NCI-H2227 (cell line): ENCODE data around the gene RAPGEF6.

Source experiments
- DNase-seq: peaks from one replicate; lab custom pipeline; 2025; ENCODE audit not compliant: unreplicated experiment; lab: John Stamatoyannopoulos, UW

Gene RAPGEF6

DNA sequence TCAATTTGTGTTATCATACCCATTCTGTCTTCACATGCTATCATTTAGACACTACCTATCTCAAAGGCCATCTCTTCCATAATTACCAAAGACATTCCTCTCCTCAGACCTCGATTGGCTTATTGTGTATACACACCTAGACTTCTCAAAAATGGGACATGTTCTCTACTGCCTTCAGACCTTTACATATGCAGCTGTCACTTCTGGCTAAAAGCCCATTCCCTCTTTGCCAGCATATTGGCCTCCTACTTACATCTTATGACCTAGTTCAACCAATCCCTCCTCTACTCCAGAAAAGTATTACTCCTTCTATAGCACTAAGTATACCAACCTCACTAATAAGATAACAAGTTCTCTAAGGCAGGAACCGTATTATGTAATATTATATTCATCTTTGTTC is 84.4 kb downstream of the RAPGEF6 start:
- DNase-seq = no peak

- no peak for DNase-seq
Observed at GRCh38 chr5:131548176-131548575, 86.9 kb downstream of the RAPGEF6 start.

- no peak for DNase-seq
Observed at GRCh38 chr5:131545845-131546244, 89.2 kb downstream of the RAPGEF6 start.

- DNase-seq = no peak
Observed at GRCh38 chr5:131542723-131543122, 92.3 kb downstream of the RAPGEF6 start.

- no peak for DNase-seq
Observed at GRCh38 chr5:131541762-131542161, 93.3 kb downstream of the RAPGEF6 start.

GRCh38 chr5:131541071-131541470 is 94.0 kb downstream of the RAPGEF6 start:
- no peak for DNase-seq

DNA sequence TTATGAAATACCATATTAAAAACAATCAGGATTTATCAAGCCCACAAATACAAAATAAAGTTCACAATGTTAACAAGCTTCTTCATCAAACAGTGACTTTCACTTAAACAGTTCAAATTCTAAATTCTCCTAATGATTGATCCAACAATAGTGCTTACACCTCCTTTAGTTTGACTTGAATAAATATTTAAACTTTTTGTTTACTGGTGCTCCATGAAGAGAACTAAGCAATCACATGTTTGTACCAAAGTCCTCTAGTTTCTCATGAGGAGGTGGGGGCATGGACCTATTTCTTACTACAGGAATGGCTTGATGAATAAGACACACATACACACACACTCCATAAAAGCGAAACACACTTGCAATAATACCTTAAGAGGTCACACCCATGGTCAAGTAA is 95.8 kb downstream of the RAPGEF6 start:
- no peak for DNase-seq

DNA sequence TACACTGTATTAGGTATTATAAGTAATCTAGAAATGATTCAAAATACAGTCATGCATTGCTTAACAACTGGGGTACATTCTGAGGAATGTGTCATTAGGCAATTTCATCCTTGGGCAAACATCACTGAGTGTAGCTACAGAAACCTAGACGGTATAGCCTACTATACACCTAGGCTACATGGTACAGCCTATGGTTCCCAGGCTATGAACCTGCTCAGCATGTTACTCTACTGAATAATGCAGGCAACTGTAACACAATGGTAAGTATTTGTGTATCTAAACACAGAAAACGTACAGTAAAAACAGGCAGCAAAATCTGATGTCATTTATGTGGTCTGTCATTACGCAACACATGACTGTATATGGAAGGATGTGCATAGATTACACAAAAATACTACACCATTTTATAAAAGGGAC is 96.8 kb downstream of the RAPGEF6 start:
- no peak for DNase-seq

DNA sequence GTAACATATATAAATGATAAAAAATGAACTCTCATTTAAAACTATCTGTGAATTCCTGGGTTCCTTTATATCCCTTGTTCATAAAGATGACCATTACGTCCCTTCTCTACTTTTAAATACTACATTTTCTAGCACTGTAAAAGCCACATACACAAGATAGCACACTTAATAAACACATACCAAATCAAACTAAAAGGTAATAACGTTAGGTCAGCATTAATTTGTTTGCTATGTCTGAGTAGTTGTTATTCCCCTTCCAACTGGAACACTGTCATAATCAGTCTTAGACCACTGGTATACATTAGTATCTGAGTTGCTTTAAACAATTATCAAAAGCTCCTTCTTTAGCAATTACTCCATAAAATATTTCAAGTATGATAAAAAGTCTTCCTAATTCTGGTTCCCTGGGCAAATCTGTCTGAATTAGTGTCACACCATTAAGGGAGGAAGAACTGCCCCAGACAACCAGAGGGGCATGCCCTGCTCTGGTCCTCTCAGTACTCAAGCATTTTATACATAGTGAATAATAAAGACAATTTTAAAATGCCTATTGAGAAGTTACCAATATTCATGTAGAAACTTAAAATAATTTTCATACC is 98.1 kb downstream of the RAPGEF6 start:
- DNase-seq = no peak

GRCh38 chr5:131536211-131536826 is 98.7 kb downstream of the RAPGEF6 start:
- no peak for DNase-seq

DNA sequence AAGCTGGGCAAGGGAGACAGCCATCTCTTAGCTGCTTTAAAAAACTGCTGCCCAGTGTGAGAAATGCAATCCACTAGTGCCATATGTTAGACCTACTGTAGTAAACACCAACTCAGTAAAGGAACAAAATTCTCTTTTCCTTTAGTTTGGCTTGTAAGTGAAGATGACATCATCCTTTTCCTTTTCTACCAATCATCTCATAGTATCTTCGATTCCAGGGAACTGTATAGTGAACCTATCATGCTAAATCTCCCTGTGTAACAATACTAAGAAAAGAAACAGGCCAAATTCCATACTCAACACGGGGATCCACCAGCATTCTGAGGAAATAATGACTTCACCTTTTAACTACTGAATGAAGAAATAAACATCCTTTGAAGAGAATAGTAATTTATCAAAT is 100.1 kb downstream of the RAPGEF6 start:
- no peak for DNase-seq

DNA sequence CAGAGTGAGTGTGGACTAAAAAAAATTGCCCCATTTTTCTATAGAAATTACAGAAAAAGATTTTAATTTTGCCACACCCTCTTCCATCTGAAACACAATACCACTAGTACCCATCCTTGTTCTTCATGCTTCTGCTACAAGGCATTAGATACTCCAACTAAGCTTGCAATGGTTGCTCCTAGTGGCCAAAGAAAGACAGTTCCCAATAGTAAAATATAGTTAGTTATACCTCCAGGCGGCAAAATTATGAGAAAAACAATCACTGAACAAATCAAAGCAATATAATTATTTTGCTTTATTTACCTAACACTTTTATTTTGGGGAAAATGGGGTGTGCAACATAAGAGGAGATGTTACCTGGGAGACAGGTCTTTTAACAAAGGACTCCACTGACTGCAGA is 101.2 kb downstream of the RAPGEF6 start:
- DNase-seq = no peak

GRCh38 chr5:131532031-131532640 is 102.9 kb downstream of the RAPGEF6 start:
- no peak for DNase-seq

DNA sequence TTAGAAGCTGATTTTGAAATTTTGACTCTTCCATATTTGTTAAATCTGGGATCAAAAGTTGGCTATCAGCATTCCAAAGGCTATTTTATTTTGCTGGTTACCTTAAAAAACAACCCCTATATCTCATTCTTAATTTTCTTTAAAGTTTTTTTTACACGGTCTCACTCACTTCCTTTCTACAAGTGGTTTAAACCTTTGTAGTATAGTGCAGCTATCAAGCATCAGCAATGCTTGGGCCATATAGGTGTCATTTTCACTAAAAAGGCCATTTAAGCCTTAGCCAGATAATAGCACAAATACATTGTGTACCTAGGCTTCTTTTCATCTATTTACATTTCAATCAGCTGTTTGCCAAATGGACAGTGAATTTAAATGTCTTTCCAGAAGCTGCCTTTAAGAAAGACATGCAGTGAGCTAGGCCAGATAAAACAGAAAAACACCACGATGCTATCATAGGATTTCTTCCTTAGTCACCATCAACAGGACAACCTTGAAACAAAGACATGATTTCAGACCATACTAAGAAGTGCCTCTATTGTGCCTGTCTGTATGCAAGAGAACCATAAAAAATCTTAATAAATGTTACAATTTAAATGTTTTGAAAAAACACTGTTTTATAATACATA is 104.2 kb downstream of the RAPGEF6 start:
- no peak for DNase-seq

DNA sequence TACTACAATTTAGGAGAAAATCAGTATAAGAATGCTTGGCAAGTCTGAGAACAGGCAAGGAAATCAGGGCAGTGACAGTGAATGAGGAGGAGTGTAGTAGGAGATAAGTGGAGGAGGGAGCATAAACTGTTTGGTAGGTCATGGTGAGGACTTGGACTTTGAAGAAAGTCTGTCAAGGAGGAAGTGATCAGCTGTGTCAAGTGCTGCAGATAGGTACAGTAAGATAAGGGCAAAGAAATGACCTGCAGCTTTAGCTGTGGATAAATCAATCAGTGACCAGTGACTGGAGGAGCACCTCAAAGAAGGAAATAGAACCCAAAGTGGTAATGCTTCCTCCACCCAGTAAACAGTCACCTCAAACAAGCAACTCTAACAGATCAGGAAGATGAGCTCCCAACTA is 106.3 kb downstream of the RAPGEF6 start:
- DNase-seq = no peak

DNA sequence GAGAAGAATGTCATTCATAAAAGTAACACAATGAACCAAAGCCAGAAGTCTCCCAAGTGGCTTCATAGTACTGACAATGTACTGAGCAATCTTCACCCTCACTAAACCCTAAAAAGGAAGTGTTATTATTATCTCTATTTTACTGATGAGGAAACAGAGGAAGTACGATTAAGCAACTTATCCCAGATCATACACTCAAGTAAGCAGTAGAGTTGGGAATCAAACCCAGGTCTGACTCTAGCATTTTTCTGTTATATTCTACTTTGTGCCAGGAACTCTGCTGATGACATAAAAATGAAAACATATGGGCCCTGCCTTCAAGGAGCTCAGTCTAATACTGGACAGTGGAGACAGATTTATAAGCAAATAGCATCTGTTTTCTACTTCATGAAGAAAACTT is 109.2 kb downstream of the RAPGEF6 start:
- DNase-seq = no peak

DNA sequence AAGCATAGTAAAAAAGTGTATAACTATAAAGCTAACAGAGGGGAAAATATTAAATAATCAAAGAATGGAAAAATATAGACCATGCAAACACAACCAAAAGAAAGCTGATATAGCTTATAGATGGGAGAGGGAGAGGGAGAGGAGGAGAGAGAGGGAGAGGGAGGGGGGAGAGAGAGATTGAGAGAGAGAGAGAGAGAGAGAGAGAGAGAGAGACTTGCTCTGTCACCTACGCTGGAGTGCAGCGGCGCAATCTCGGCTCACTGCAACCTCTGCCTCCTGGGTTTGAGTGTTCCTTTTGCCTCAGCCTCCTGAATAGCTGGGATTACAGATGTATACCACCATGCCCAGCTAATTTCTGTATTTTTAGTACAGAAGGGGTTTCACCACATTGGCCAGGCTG is 110.6 kb downstream of the RAPGEF6 start:
- no peak for DNase-seq

GRCh38 chr5:131523500-131524185 is 111.4 kb downstream of the RAPGEF6 start:
- no peak for DNase-seq

DNA sequence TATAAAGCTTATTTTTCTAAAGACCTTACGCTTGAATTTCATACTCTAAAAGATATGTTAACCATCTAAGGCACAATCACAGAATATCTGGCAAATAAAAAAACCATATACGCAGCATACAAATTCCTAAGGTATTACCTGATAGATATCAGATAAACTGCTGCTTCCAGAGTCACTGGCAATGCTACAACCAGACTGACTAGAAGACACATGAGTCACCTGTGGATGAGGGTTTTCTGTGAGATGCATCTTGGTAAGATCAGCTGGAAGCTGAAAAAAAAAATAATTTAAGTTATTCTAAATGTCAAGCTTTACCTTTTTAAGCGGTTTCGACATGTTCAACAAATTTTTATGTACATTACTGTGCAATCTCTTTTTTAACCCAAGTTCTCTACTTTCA is 113.8 kb downstream of the RAPGEF6 start:
- DNase-seq = no peak

DNA sequence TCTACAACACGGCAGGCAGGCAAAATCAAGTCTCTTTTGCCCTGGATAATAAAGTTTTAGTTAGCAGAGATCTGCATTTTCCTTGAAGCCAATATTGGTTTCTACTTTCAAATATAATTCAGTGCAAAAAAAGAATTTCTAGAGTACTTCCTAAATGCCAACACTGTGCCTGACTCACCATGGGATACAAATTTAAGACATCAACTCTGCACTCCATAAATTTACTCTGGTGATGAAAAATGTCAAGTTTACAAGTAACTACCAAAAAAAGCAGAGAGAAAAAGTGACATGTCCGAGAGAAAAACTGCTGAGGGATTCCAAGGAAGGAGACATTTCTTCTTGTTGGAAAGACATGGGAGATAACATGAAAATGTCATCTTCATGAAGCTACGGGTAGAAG is 119.7 kb downstream of the RAPGEF6 start:
- no peak for DNase-seq
